ENCODE measurements around the gene KCNQ5.

KCNQ5 gene

GRCh38 chr6:73079978-73080377, 458.1 kb downstream of the KCNQ5 start:
- Histone ChIP-seq H3K36me3 (ENCODE audit: control insufficient read depth in 5 of 5, insufficient read depth in 5 of 5, low read length in 5 of 5) (no peaks in the 10 kb centered on the region), H3K9ac (ENCODE audit: low read length in 5 of 5) (no peak overlapping the region), H3K27me3 (ENCODE audit: control insufficient read depth in 5 of 5, insufficient read depth in 4 of 5, low read length in 5 of 5) (no peaks in the 10 kb centered on the region), H3K4me1 (ENCODE audit: control insufficient read depth in 5 of 5, insufficient read depth in 5 of 5, low read length in 5 of 5) (no peaks in the 10 kb centered on the region), H3K4me3 (ENCODE audit: low read depth in 1 of 5, low read length in 5 of 5) (no peak overlapping the region), H3K27ac (ENCODE audit: low read depth, low read length) (no peak overlapping the region), H3K9me3 (ENCODE audit: control insufficient read depth in 5 of 5, low read length in 5 of 5) (no peaks in the 10 kb centered on the region)

GRCh38 chr6:73081955-73082354, 460.1 kb downstream of the KCNQ5 start:
- Histone ChIP-seq H3K9ac (ENCODE audit: low read length in 5 of 5) (no peak overlapping the region), H3K4me1 (ENCODE audit: control insufficient read depth in 5 of 5, insufficient read depth in 5 of 5, low read length in 5 of 5) (no peaks in the 10 kb centered on the region), H3K36me3 (ENCODE audit: control insufficient read depth in 5 of 5, insufficient read depth in 5 of 5, low read length in 5 of 5) (no peaks in the 10 kb centered on the region), H3K4me3 (ENCODE audit: low read depth in 1 of 5, low read length in 5 of 5) (no peak overlapping the region), H3K27me3 (ENCODE audit: control insufficient read depth in 5 of 5, insufficient read depth in 4 of 5, low read length in 5 of 5) (no peaks in the 10 kb centered on the region), H3K9me3 (ENCODE audit: control insufficient read depth in 5 of 5, low read length in 5 of 5) (no peaks in the 10 kb centered on the region), H3K27ac (ENCODE audit: low read depth, low read length) (no peak overlapping the region)

- no peak overlapping the region for H3K4me3 ChIP-seq (ENCODE audit: low read depth in 1 of 5, low read length in 5 of 5)
- H3K27ac ChIP-seq (ENCODE audit: low read depth, low read length), result no peak overlapping the region
- H3K36me3 ChIP-seq (ENCODE audit: control insufficient read depth in 5 of 5, insufficient read depth in 5 of 5, low read length in 5 of 5), result no peaks in the 10 kb centered on the region
- no peaks in the 10 kb centered on the region for H3K9me3 ChIP-seq (ENCODE audit: control insufficient read depth in 5 of 5, low read length in 5 of 5)
- no peaks in the 10 kb centered on the region for H3K4me1 ChIP-seq (ENCODE audit: control insufficient read depth in 5 of 5, insufficient read depth in 5 of 5, low read length in 5 of 5)
- H3K27me3 ChIP-seq (ENCODE audit: control insufficient read depth in 5 of 5, insufficient read depth in 4 of 5, low read length in 5 of 5), result no peaks in the 10 kb centered on the region
- H3K9ac ChIP-seq (ENCODE audit: low read length in 5 of 5), result no peak overlapping the region
Observed at GRCh38 chr6:73083886-73084285, 462.0 kb downstream of the KCNQ5 start.

GRCh38 chr6:73085443-73085871, 463.6 kb downstream of the KCNQ5 start:
- Histone ChIP-seq H3K9me3 (ENCODE audit: control insufficient read depth in 5 of 5, low read length in 5 of 5) (no peaks in the 10 kb centered on the region), H3K27me3 (ENCODE audit: control insufficient read depth in 5 of 5, insufficient read depth in 4 of 5, low read length in 5 of 5) (no peaks in the 10 kb centered on the region), H3K9ac (ENCODE audit: low read length in 5 of 5) (no peak overlapping the region), H3K4me3 (ENCODE audit: low read depth in 1 of 5, low read length in 5 of 5) (no peak overlapping the region), H3K4me1 (ENCODE audit: control insufficient read depth in 5 of 5, insufficient read depth in 5 of 5, low read length in 5 of 5) (no peaks in the 10 kb centered on the region), H3K27ac (ENCODE audit: low read depth, low read length) (no peak overlapping the region), H3K36me3 (ENCODE audit: control insufficient read depth in 5 of 5, insufficient read depth in 5 of 5, low read length in 5 of 5) (no peaks in the 10 kb centered on the region)

- Histone ChIP-seq H3K4me1 (ENCODE audit: control insufficient read depth in 5 of 5, insufficient read depth in 5 of 5, low read length in 5 of 5) (no peaks in the 10 kb centered on the region), H3K9ac (ENCODE audit: low read length in 5 of 5) (no peak overlapping the region), H3K36me3 (ENCODE audit: control insufficient read depth in 5 of 5, insufficient read depth in 5 of 5, low read length in 5 of 5) (no peaks in the 10 kb centered on the region), H3K4me3 (ENCODE audit: low read depth in 1 of 5, low read length in 5 of 5) (no peak overlapping the region), H3K27me3 (ENCODE audit: control insufficient read depth in 5 of 5, insufficient read depth in 4 of 5, low read length in 5 of 5) (no peaks in the 10 kb centered on the region), H3K27ac (ENCODE audit: low read depth, low read length) (no peak overlapping the region), H3K9me3 (ENCODE audit: control insufficient read depth in 5 of 5, low read length in 5 of 5) (no peaks in the 10 kb centered on the region)
Observed at GRCh38 chr6:73086726-73087125, 464.9 kb downstream of the KCNQ5 start.

- no peak overlapping the region for H3K9ac ChIP-seq (ENCODE audit: low read length in 5 of 5)
- H3K36me3 ChIP-seq (ENCODE audit: control insufficient read depth in 5 of 5, insufficient read depth in 5 of 5, low read length in 5 of 5), result no peaks in the 10 kb centered on the region
- no peaks in the 10 kb centered on the region for H3K4me1 ChIP-seq (ENCODE audit: control insufficient read depth in 5 of 5, insufficient read depth in 5 of 5, low read length in 5 of 5)
- H3K27me3 ChIP-seq (ENCODE audit: control insufficient read depth in 5 of 5, insufficient read depth in 4 of 5, low read length in 5 of 5), result no peaks in the 10 kb centered on the region
- H3K27ac ChIP-seq (ENCODE audit: low read depth, low read length), result no peak overlapping the region
- no peaks in the 10 kb centered on the region for H3K9me3 ChIP-seq (ENCODE audit: control insufficient read depth in 5 of 5, low read length in 5 of 5)
- H3K4me3 ChIP-seq (ENCODE audit: low read depth in 1 of 5, low read length in 5 of 5), result no peak overlapping the region
Observed at GRCh38 chr6:73088138-73088813, 466.4 kb downstream of the KCNQ5 start.

GRCh38 chr6:73104921-73105320, 483.1 kb downstream of the KCNQ5 start:
- Histone ChIP-seq H3K9me3 (ENCODE audit: control insufficient read depth in 5 of 5, low read length in 5 of 5) (no peaks in the 10 kb centered on the region), H3K4me1 (ENCODE audit: control insufficient read depth in 5 of 5, insufficient read depth in 5 of 5, low read length in 5 of 5) (no peaks in the 10 kb centered on the region), H3K9ac (ENCODE audit: low read length in 5 of 5) (no peak overlapping the region), H3K36me3 (ENCODE audit: control insufficient read depth in 5 of 5, insufficient read depth in 5 of 5, low read length in 5 of 5) (no peaks in the 10 kb centered on the region), H3K27me3 (ENCODE audit: control insufficient read depth in 5 of 5, insufficient read depth in 4 of 5, low read length in 5 of 5) (no peaks in the 10 kb centered on the region), H3K27ac (ENCODE audit: low read depth, low read length) (no peak overlapping the region), H3K4me3 (ENCODE audit: low read depth in 1 of 5, low read length in 5 of 5) (no peak overlapping the region)

- no peaks in the 10 kb centered on the region for H3K4me1 ChIP-seq (ENCODE audit: control insufficient read depth in 5 of 5, insufficient read depth in 5 of 5, low read length in 5 of 5)
- no peak overlapping the region for H3K9ac ChIP-seq (ENCODE audit: low read length in 5 of 5)
- no peaks in the 10 kb centered on the region for H3K36me3 ChIP-seq (ENCODE audit: control insufficient read depth in 5 of 5, insufficient read depth in 5 of 5, low read length in 5 of 5)
- no peak overlapping the region for H3K27ac ChIP-seq (ENCODE audit: low read depth, low read length)
- no peaks in the 10 kb centered on the region for H3K9me3 ChIP-seq (ENCODE audit: control insufficient read depth in 5 of 5, low read length in 5 of 5)
- no peaks in the 10 kb centered on the region for H3K27me3 ChIP-seq (ENCODE audit: control insufficient read depth in 5 of 5, insufficient read depth in 4 of 5, low read length in 5 of 5)
- no peak overlapping the region for H3K4me3 ChIP-seq (ENCODE audit: low read depth in 1 of 5, low read length in 5 of 5)
Observed at GRCh38 chr6:73107016-73107415, 485.2 kb downstream of the KCNQ5 start.

GRCh38 chr6:73108949-73109348, 487.1 kb downstream of the KCNQ5 start:
- no peak overlapping the region for H3K27ac ChIP-seq (ENCODE audit: low read depth, low read length)
- no peak overlapping the region for H3K4me3 ChIP-seq (ENCODE audit: low read depth in 1 of 5, low read length in 5 of 5)
- no peaks in the 10 kb centered on the region for H3K27me3 ChIP-seq (ENCODE audit: control insufficient read depth in 5 of 5, insufficient read depth in 4 of 5, low read length in 5 of 5)
- H3K36me3 ChIP-seq (ENCODE audit: control insufficient read depth in 5 of 5, insufficient read depth in 5 of 5, low read length in 5 of 5), result no peaks in the 10 kb centered on the region
- H3K9me3 ChIP-seq (ENCODE audit: control insufficient read depth in 5 of 5, low read length in 5 of 5), result no peaks in the 10 kb centered on the region
- H3K9ac ChIP-seq (ENCODE audit: low read length in 5 of 5), result no peak overlapping the region
- H3K4me1 ChIP-seq (ENCODE audit: control insufficient read depth in 5 of 5, insufficient read depth in 5 of 5, low read length in 5 of 5), result no peaks in the 10 kb centered on the region

- H3K36me3 ChIP-seq (ENCODE audit: control insufficient read depth in 5 of 5, insufficient read depth in 5 of 5, low read length in 5 of 5), result no peaks in the 10 kb centered on the region
- H3K4me3 ChIP-seq (ENCODE audit: low read depth in 1 of 5, low read length in 5 of 5), result no peak overlapping the region
Observed at GRCh38 chr6:73109659-73110058, 487.8 kb downstream of the KCNQ5 start.

More at GRCh38 chr6:73109659-73110058, 487.8 kb downstream of the KCNQ5 start:
- H3K9me3 ChIP-seq (ENCODE audit: control insufficient read depth in 5 of 5, low read length in 5 of 5), result no peaks in the 10 kb centered on the region
- H3K27ac ChIP-seq (ENCODE audit: low read depth, low read length), result no peak overlapping the region
- H3K27me3 ChIP-seq (ENCODE audit: control insufficient read depth in 5 of 5, insufficient read depth in 4 of 5, low read length in 5 of 5), result no peaks in the 10 kb centered on the region
- no peaks in the 10 kb centered on the region for H3K4me1 ChIP-seq (ENCODE audit: control insufficient read depth in 5 of 5, insufficient read depth in 5 of 5, low read length in 5 of 5)
- H3K9ac ChIP-seq (ENCODE audit: low read length in 5 of 5), result no peak overlapping the region

All from subcutaneous abdominal adipose tissue (tissue), 5 donors.